Keratinocyte (primary cell): ENCODE results near the gene PTPA.

Experiments used
- CTCF ChIP-seq, 3 experiments: IDR thresholded peaks in 1 of 3; conservative IDR thresholded peaks in 1 of 3; optimal IDR thresholded peaks in 1 of 3; 2 replicates in 2 of 3; 3 replicates in 1 of 3; pipeline versions ENCODE3 to v1.5.1; 2011; ENCODE audit warnings: low read length in 3 of 3, mild to moderate bottlenecking in 3 of 3, moderate library complexity in 2 of 3, control low read depth in 1 of 3, inconsistent platforms in 1 of 3; ENCODE audit not compliant: insufficient read depth in 2 of 3; ENCODE audit errors: extremely low read depth in 1 of 3
- EZH2 ChIP-seq: IDR thresholded peaks from one replicate; pipeline ENCODE4 v1.6.1; 2012; ENCODE audit warnings: inconsistent platforms, mild to moderate bottlenecking, low read length, moderate library complexity

- TF ChIP-seq CTCF (optimal IDR thresholded peaks at IDR 0.05 in 1 of 3, IDR thresholded peaks at IDR 0.05 in 1 of 3, conservative IDR thresholded peaks at IDR 0.05 in 1 of 3; ENCODE audit: extremely low read depth in 1 of 3, insufficient read depth in 2 of 3, low read length in 3 of 3) (no peak), EZH2 (no peak)
Observed at GRCh38 chr9:129166623-129167557, 55.7 kb downstream of the PTPA start.
